Measurements from ENCODE around the gene BCKDHB.

Gene BCKDHB

GRCh38 chr6:80366051-80366450 is 259.6 kb downstream of the BCKDHB start:
- no peak for DNase-seq (ENCODE audit: low read depth in 2 of 2)
- no peak for TF ChIP-seq CTCF (IDR thresholded peaks at IDR 0.05; ENCODE audit: low read depth, low read length)
- H3K4me3 ChIP-seq (replicated peaks in 1 of 2; ENCODE audit: low read depth in 2 of 2, low read length in 2 of 2) = no peak overlapping the region

GRCh38 chr6:80366714-80367113 is 260.2 kb downstream of the BCKDHB start:
- TF ChIP-seq CTCF (IDR thresholded peaks at IDR 0.05; ENCODE audit: low read depth, low read length) = no peak
- H3K4me3 ChIP-seq (replicated peaks in 1 of 2; ENCODE audit: low read depth in 2 of 2, low read length in 2 of 2) = no peak overlapping the region
- DNase-seq (ENCODE audit: low read depth in 2 of 2) = peak; percentile 45 to 90

- TF ChIP-seq CTCF (IDR thresholded peaks at IDR 0.05; ENCODE audit: low read depth, low read length) = no peak
- no peak overlapping the region for H3K4me3 ChIP-seq (replicated peaks in 1 of 2; ENCODE audit: low read depth in 2 of 2, low read length in 2 of 2)
- DNase-seq (ENCODE audit: low read depth in 2 of 2) = peak; percentile 13 to 70
Observed at GRCh38 chr6:80376411-80376810, 269.9 kb downstream of the BCKDHB start.

- no peak for TF ChIP-seq CTCF (IDR thresholded peaks at IDR 0.05; ENCODE audit: low read depth, low read length)
- no peak overlapping the region for H3K4me3 ChIP-seq (replicated peaks in 1 of 2; ENCODE audit: low read depth in 2 of 2, low read length in 2 of 2)
- DNase-seq (ENCODE audit: low read depth in 2 of 2) = no peak
Observed at GRCh38 chr6:80380566-80380965, 274.1 kb downstream of the BCKDHB start.

GRCh38 chr6:80382811-80383210 is 276.3 kb downstream of the BCKDHB start:
- H3K4me3 ChIP-seq (replicated peaks in 1 of 2; ENCODE audit: low read depth in 2 of 2, low read length in 2 of 2) = no peak overlapping the region
- no peak for TF ChIP-seq CTCF (IDR thresholded peaks at IDR 0.05; ENCODE audit: low read depth, low read length)
- peak; percentile 55 to 68 for DNase-seq (ENCODE audit: low read depth in 2 of 2)

- no peak for DNase-seq (ENCODE audit: low read depth in 2 of 2)
- no peak for TF ChIP-seq CTCF (IDR thresholded peaks at IDR 0.05; ENCODE audit: low read depth, low read length)
Observed at GRCh38 chr6:80388507-80388906, 282.0 kb downstream of the BCKDHB start.

More at GRCh38 chr6:80388507-80388906, 282.0 kb downstream of the BCKDHB start:
- H3K4me3 ChIP-seq (replicated peaks in 1 of 2; ENCODE audit: low read depth in 2 of 2, low read length in 2 of 2) = no peak overlapping the region

Measured in cardiac fibroblast (primary cell).